Right lobe of liver (tissue), 4 donors: ENCODE measurements around the gene FUOM.

ENCODE experiments used
- POLR2A ChIP-seq: fragments of 450-650 bp; IDR thresholded peaks from one replicate; pipeline ENCODE4 v1.6.1; 2017; ENCODE audit warnings: antibody characterized with exemption, mild to moderate bottlenecking
- TF ChIP-seq, protein P1 (sequence below), 4 donors: fragments of 200-600 bp in 3 of 4; fragments of 450-650 bp in 1 of 4; IDR thresholded peaks; one replicate each; pipeline versions ENCODE4 v1.5.1 to v1.8.0; 2016 to 2022; ENCODE audit warnings: antibody characterized with exemption in 4 of 4, mild to moderate bottlenecking in 2 of 4
- donor health status: DM: no; HTN: no; CAD: no.
- donor health status: DM: no; HTN: no; CAD: no.
- donor health status: DM: no; HTN: yes; CAD: no.

DNA sequence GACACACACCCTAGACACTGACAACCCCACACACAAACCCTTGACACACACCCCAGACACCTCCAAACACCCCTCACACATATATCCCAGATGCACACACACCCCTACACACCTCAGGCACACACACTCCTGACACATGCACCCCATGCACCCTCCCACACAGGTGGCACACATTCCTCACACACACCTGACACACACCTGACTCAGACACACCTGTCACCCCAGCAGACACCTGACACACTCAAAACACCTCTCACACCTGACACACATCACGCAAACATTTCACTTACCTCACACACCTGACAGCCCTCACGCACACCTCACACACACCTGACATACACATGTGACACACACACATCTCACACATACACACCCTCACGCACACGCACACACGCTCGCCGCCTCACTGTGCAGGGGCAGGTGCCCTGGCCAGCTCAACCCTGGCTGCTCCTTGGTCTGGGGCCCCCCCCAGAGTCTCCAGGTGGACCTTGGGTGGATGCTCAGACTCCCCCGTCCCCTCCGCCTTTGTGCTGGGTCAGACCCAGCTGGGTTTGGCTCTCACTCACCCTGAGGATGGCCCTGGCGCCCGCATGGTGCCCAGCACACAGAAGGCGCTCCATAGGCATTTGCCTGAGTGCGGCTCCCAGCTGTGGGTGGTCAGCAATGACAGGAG, 18.0 kb downstream of the FUOM start:
- TF ChIP-seq, protein P1, sequence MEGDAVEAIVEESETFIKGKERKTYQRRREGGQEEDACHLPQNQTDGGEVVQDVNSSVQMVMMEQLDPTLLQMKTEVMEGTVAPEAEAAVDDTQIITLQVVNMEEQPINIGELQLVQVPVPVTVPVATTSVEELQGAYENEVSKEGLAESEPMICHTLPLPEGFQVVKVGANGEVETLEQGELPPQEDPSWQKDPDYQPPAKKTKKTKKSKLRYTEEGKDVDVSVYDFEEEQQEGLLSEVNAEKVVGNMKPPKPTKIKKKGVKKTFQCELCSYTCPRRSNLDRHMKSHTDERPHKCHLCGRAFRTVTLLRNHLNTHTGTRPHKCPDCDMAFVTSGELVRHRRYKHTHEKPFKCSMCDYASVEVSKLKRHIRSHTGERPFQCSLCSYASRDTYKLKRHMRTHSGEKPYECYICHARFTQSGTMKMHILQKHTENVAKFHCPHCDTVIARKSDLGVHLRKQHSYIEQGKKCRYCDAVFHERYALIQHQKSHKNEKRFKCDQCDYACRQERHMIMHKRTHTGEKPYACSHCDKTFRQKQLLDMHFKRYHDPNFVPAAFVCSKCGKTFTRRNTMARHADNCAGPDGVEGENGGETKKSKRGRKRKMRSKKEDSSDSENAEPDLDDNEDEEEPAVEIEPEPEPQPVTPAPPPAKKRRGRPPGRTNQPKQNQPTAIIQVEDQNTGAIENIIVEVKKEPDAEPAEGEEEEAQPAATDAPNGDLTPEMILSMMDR (IDR thresholded peaks at IDR 0.05) = no peak
- no peak for TF ChIP-seq POLR2A
